Naive thymus-derived CD4-positive, alpha-beta T cell (primary cell): ENCODE measurements around the gene NUP188. TPM values are rescaled to one million over a fixed set of nuclear protein-coding genes. Genes with fewer than 3 reads are reported as not detected.

Source experiments
- ATAC-seq: fragments of 150-1000 bp; cut with Tn5 transposase; 2 replicates; pipeline ENCODE4 v1.10.0; 2021; ENCODE audit warnings: mild to moderate bottlenecking, moderate library complexity
- CTCF ChIA-PET: fragments of 350-600 bp; sonication (Branson Sonifier 250); formaldehyde crosslinking; loops from one replicate; lab custom pipeline; 2021; ENCODE audit warnings: antibody characterized with exemption; lab: Charles Lee
- POLR2A ChIA-PET: fragments of 350-600 bp; sonication (Branson Sonifier 250); formaldehyde crosslinking; loops from one replicate; lab custom pipeline; 2021; ENCODE audit warnings: antibody characterized with exemption, inconsistent platforms; lab: Charles Lee
- DNase-seq, 9 donors: peaks; one replicate each; pipeline versions ENCODE4 v3.0.0 to v3.0.0-alpha.2; 2020 to 2022; ENCODE audit warnings: mixed read lengths in 1 of 9
- H3K27ac ChIP-seq: one replicate; pipeline ENCODE4 v1.7.0; 2013; ENCODE audit warnings: mild to moderate bottlenecking, low read depth, low read length, moderate library complexity
- H3K27me3 ChIP-seq, 2 donors: one replicate each; pipeline ENCODE4 v1.7.0; 2013; ENCODE audit warnings: low read length in 2 of 2, mild to moderate bottlenecking in 2 of 2, moderate library complexity in 2 of 2; ENCODE audit not compliant: control insufficient read depth in 2 of 2, insufficient read depth in 2 of 2
- H3K36me3 ChIP-seq, 3 experiments: 1 replicate in 2 of 3; 2 replicates in 1 of 3; pipeline ENCODE4 v1.7.0; 2013; ENCODE audit warnings: low read length in 3 of 3, mild to moderate bottlenecking in 3 of 3, moderate library complexity in 1 of 3; ENCODE audit not compliant: insufficient read depth in 3 of 3, control insufficient read depth in 2 of 3
- H3K4me1 ChIP-seq, 2 donors: one replicate each; pipeline ENCODE4 v1.7.0; 2013; ENCODE audit warnings: low read length in 2 of 2, mild to moderate bottlenecking in 2 of 2, moderate library complexity in 1 of 2; ENCODE audit not compliant: control insufficient read depth in 2 of 2, insufficient read depth in 2 of 2
- H3K4me3 ChIP-seq: 2 replicates; pipeline ENCODE4 v1.7.0; 2013; ENCODE audit warnings: mild to moderate bottlenecking, low read length
- H3K9me3 ChIP-seq, 3 experiments: 1 replicate in 2 of 3; 2 replicates in 1 of 3; pipeline ENCODE4 v1.7.0; 2013; ENCODE audit warnings: low read length in 3 of 3; ENCODE audit not compliant: control insufficient read depth in 2 of 3
- H3K27ac Mint-ChIP-seq, 9 donors: one replicate each; pipeline ENCODE4 v1.8.0; 2020 to 2022; ENCODE audit warnings: mixed read lengths in 9 of 9, mild to moderate bottlenecking in 8 of 9, moderate library complexity in 5 of 9, inconsistent platforms in 2 of 9
- H3K27me3 Mint-ChIP-seq, 5 donors: one replicate each; pipeline ENCODE4 v1.8.0; 2021 to 2022; ENCODE audit warnings: mixed read lengths in 5 of 5, mild to moderate bottlenecking in 1 of 5
- H3K36me3 Mint-ChIP-seq, 5 donors: one replicate each; pipeline ENCODE4 v1.8.0; 2020 to 2022; ENCODE audit warnings: mixed read lengths in 5 of 5, mild to moderate bottlenecking in 3 of 5, inconsistent platforms in 1 of 5
- H3K4me1 Mint-ChIP-seq, 7 donors: one replicate each; pipeline ENCODE4 v1.8.0; 2020 to 2022; ENCODE audit warnings: mixed read lengths in 7 of 7, mild to moderate bottlenecking in 3 of 7, inconsistent platforms in 1 of 7
- H3K4me3 Mint-ChIP-seq, 10 donors: one replicate each; pipeline ENCODE4 v1.8.0; 2020 to 2022; ENCODE audit warnings: mild to moderate bottlenecking in 10 of 10, mixed read lengths in 10 of 10, moderate library complexity in 6 of 10, inconsistent platforms in 2 of 10
- H3K9me3 Mint-ChIP-seq, 11 donors: one replicate each; pipeline ENCODE4 v1.8.0; 2020 to 2022; ENCODE audit warnings: mixed read lengths in 11 of 11, mild to moderate bottlenecking in 4 of 11, inconsistent platforms in 1 of 11, moderate library complexity in 1 of 11
- intact Hi-C, 2 donors: fragments of 100-400 bp; cut with micrococcal nuclease; formaldehyde crosslinking; loops; one replicate each; pipeline ENCODE4 v1.15.1; 2023
- polyA plus RNA-seq, 2 donors: library from polyadenylated mRNA; unstranded; fragments of 300-500 nt; fragmentation: Illumina TruSeq; gene quantifications; one replicate each; pipeline ENCODE4 v1.2.3, GENCODE V29; 2021
- total RNA-seq, 6 experiments: library from RNA in 5 of 6; stranded (reverse) in 5 of 6; gene quantifications; 1 replicate in 5 of 6; 2 replicates in 1 of 6; pipeline ENCODE4 v1.2.3 and lab custom pipeline; 2021 to 2026

The NUP188 gene
- total and polyA plus RNA-seq, 7 experiments from 2014 or later = 24.8 to 98.7 (median 62.1) TPM

DNA sequence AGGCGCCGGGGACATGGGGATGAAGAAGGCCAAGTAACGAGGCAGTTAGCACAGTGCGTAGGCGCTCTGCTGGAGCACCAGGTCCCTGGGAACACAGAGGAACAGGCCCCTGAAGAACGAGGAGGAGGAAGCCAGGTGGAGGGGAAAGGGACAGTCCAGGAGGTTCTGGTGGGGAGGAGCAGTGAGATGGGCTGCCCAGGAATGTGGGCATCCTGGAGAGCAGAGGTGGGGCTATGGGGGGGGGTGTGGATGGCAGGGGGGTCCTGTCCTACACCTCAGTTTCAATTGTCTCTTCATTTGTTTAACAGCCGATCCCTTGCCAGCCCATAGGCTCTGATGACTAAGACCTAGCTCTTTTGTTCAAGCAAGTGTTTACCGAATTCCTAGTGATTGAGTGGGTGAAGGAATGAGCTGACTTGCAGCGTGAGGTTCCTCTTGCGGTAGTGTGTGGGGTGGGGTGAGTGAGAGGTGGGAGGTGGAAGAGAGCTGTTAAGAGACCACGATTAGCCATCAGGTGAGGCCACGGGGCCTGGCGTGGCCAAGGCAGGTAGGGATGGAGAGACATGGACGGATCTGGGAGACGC, 35.1 kb upstream of the NUP188 start:
- Histone ChIP-seq H3K9me3 (no peaks in the 10 kb centered on the region), H3K27me3 (no peaks in the 10 kb centered on the region), H3K4me3 (no peak overlapping the region), H3K36me3 (peaks cover 10 to 61% (median 29%) of the 10 kb centered on the region in 3 experiments), H3K27ac (peak overlapping the region; percentile 10), H3K4me1 (peaks cover 5 to 42% of the 10 kb centered on the region in 2 donors)
- no peak for ATAC-seq
- no peaks in the 10 kb centered on the region for H3K27me3 Mint-ChIP-seq
- H3K4me1 Mint-ChIP-seq = peaks cover 32 to 60% (median 45%) of the 10 kb centered on the region in 7 donors
- peaks cover 13 to 40% (median 23%) of the 10 kb centered on the region in 5 donors for H3K36me3 Mint-ChIP-seq
- H3K27ac Mint-ChIP-seq = peak overlapping the region; percentile 71 to 92 (median 82)
- DNase-seq = peak in 1 of 9 donors; percentile 50
- CTCF ChIA-PET = no interaction called here
- H3K4me3 Mint-ChIP-seq = peak overlapping the region; percentile 3 to 80 (median 28)
- no peaks in the 10 kb centered on the region for H3K9me3 Mint-ChIP-seq
- intact Hi-C loops = no loop called here
- POLR2A ChIA-PET = interaction anchor here (2.0 kb wide), 1 partner anchor 10 kb away, joined by 7 read pairs; no protein-coding TSS in a partner anchor

DNA sequence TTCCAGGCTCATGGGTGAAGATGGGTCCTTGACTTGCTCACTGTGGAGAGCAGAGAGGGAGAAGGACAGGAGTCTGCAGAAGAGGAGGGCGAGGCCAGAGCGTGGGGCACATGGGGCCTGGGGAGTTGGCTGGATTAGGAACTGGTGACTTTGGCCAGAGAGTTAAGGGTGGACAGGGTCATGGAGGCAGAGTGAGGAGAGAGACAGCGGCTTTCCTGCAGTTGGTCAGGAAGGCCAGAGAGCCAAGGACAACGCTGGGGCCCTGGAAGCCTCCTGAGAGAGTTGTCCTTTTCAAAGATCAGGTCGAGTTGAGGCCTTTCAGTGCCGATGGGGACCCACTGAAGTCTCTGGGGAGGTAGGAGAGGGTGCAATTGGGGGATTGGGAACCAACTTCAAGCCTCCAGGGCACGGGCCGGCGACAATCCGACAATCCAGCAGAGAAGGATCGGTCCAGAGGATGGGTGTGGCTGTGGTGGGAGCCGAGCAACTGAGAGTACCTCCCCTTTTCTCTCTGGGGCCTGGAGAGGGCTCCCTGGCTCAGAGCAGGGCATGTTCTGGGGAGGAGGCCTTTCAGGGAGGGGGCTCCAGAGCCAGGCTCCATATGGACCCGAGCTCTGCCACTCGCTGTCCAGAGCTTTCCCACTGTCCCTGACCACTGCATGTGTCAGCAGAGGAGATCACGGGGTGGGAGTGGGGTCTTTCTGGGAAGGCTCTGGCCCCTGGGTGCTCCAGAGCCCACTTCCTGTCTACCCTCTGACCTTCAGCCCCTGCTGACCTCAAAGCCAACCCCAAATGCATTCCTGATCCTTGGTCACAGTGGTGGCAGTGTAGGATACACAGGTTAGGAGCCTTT, 34.2 kb upstream of the NUP188 start:
- H3K27me3 ChIP-seq = no peaks in the 10 kb centered on the region
- H3K27ac ChIP-seq = peak overlapping the region; percentile 12
- Mint-ChIP-seq H3K36me3 (peaks cover 10 to 35% (median 21%) of the 10 kb centered on the region in 5 donors), H3K4me3 (peak overlapping the region in 8 of 10 donors; percentile 8 to 80 (median 33)), H3K4me1 (peaks cover 30 to 58% (median 48%) of the 10 kb centered on the region in 7 donors), H3K27me3 (no peaks in the 10 kb centered on the region), H3K27ac (peak overlapping the region; percentile 57 to 92 (median 82)), H3K9me3 (no peaks in the 10 kb centered on the region)
- H3K9me3 ChIP-seq = no peaks in the 10 kb centered on the region
- DNase-seq (no peak), ATAC-seq (no peak)
- peaks cover 1 to 42% of the 10 kb centered on the region in 2 donors for H3K4me1 ChIP-seq
- H3K36me3 ChIP-seq = peaks cover 2 to 61% (median 26%) of the 10 kb centered on the region in 3 experiments
- no peak overlapping the region for H3K4me3 ChIP-seq
- ChIA-PET CTCF (no interaction called here), POLR2A (interaction anchor here (2.0 kb wide), 1 partner anchor 11 kb away, joined by 7 read pairs; no protein-coding TSS in a partner anchor)
- intact Hi-C loops = no loop called here

DNA sequence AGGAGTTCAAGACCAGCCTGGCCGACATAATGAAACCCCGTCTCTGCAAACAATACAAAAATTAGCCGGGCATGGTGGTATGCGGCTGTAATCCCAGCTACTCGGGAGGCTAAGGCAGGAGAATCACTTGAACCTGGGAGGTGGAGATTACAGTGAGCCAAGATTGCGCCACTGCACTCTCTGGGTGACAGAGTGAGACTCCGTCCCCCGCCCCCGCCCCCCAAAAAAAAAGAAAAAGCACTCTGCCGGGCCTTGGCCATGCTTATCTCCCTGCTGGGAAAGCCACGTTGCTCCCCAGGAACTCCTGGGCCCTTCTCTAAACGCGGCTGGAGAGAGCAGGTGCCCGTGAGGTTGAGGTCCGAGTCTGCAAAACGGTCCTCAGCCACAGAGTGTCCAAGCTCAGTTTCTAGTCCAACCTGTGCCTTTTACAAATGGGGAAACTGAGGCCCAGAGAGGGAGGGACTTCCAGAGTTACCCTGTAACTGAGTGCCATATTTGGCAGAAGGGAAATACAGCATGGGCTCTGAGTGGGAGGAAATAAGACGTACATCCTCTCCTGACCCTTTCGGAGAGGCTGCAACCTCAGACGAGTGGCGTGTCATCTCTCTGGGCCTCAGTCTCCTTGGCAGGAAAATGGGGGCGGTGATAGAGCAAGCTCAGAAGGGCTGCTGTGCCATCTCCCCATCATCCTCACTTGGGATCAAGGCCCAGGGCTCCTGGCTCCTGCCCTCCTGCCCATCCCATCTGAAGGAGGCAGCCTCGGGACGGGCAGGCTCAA, 33.3 kb upstream of the NUP188 start:
- peaks cover 0 to 42% of the 10 kb centered on the region in 2 donors for H3K4me1 ChIP-seq

DNA sequence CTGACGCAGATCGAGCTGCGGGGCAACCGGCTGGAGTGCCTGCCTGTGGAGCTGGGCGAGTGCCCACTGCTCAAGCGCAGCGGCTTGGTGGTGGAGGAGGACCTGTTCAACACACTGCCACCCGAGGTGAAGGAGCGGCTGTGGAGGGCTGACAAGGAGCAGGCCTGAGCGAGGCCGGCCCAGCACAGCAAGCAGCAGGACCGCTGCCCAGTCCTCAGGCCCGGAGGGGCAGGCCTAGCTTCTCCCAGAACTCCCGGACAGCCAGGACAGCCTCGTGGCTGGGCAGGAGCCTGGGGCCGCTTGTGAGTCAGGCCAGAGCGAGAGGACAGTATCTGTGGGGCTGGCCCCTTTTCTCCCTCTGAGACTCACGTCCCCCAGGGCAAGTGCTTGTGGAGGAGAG, 31.3 kb upstream of the NUP188 start:
- Mint-ChIP-seq H3K36me3 (peaks cover 4 to 21% (median 18%) of the 10 kb centered on the region in 5 donors), H3K4me1 (peaks cover 22 to 40% (median 37%) of the 10 kb centered on the region in 7 donors), H3K27me3 (no peaks in the 10 kb centered on the region), H3K27ac (peak overlapping the region in 1 of 9 donors; percentile 55), H3K9me3 (no peaks in the 10 kb centered on the region), H3K4me3 (no peak overlapping the region)
- peaks cover 0 to 37% (median 16%) of the 10 kb centered on the region in 3 experiments for H3K36me3 ChIP-seq
- DNase-seq (no peak), ATAC-seq (no peak)
- no peak overlapping the region for H3K4me3 ChIP-seq
- ChIA-PET POLR2A (interaction anchor here (0.8 to 1.0 kb wide), 2 partner anchors 11 to 14 kb away, joined by 3 to 4 read pairs; no protein-coding TSS in a partner anchor), CTCF (no interaction called here)
- H3K27me3 ChIP-seq = no peaks in the 10 kb centered on the region
- no peak overlapping the region for H3K27ac ChIP-seq
- H3K4me1 ChIP-seq = peaks cover 0 to 36% of the 10 kb centered on the region in 2 donors
- intact Hi-C loops = no loop called here
- no peaks in the 10 kb centered on the region for H3K9me3 ChIP-seq

More for the DNA sequence above, 33.3 kb upstream of the NUP188 start:
- Histone ChIP-seq H3K27me3 (no peaks in the 10 kb centered on the region), H3K9me3 (no peaks in the 10 kb centered on the region), H3K27ac (no peak overlapping the region), H3K4me3 (no peak overlapping the region), H3K36me3 (peaks cover 0 to 55% (median 16%) of the 10 kb centered on the region in 3 experiments)
- H3K4me3 Mint-ChIP-seq = no peak overlapping the region
- H3K27ac Mint-ChIP-seq = peak overlapping the region in 2 of 9 donors; percentile 22 to 48
- peaks cover 30 to 51% (median 46%) of the 10 kb centered on the region in 7 donors for H3K4me1 Mint-ChIP-seq
- intact Hi-C loops = no loop called here
- H3K36me3 Mint-ChIP-seq = peaks cover 6 to 29% (median 18%) of the 10 kb centered on the region in 5 donors
- POLR2A ChIA-PET = interaction anchor here (0.6 kb wide), 1 partner anchor 1026 kb away, joined by 3 read pairs; no protein-coding TSS in a partner anchor
- no peaks in the 10 kb centered on the region for H3K27me3 Mint-ChIP-seq
- ATAC-seq (no peak), DNase-seq (no peak)
- no peaks in the 10 kb centered on the region for H3K9me3 Mint-ChIP-seq
- CTCF ChIA-PET = no interaction called here

DNA sequence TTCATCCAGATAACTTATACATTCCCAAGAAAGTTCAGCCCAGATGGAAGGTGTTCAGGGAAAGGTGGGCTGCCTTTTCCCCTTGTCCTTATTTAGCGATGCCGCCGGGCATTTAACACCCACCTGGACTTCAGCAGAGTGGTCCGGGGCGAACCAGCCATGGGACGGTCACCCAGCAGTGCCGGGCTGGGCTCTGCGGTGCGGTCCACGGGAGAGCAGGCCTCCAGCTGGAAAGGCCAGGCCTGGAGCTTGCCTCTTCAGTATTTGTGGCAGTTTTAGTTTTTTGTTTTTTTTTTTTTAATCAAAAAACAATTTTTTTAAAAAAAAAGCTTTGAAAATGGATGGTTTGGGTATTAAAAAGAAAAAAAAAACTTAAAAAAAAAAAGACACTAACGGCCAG, 30.8 kb upstream of the NUP188 start:
- no peak for ATAC-seq
- POLR2A ChIA-PET = interaction anchor here (0.8 to 1.0 kb wide), 2 partner anchors 11 to 14 kb away, joined by 3 to 4 read pairs; no protein-coding TSS in a partner anchor

More for the DNA sequence above, 30.8 kb upstream of the NUP188 start:
- Histone ChIP-seq H3K4me3 (no peak overlapping the region), H3K4me1 (peaks cover 0 to 32% of the 10 kb centered on the region in 2 donors), H3K36me3 (peaks cover 0 to 37% (median 16%) of the 10 kb centered on the region in 3 experiments), H3K27ac (no peak overlapping the region), H3K27me3 (no peaks in the 10 kb centered on the region), H3K9me3 (no peaks in the 10 kb centered on the region)
- H3K36me3 Mint-ChIP-seq = peaks cover 4 to 21% (median 18%) of the 10 kb centered on the region in 5 donors
- no peak overlapping the region for H3K4me3 Mint-ChIP-seq
- DNase-seq = no peak
- H3K27ac Mint-ChIP-seq = peak overlapping the region in 4 of 9 donors; percentile 9 to 59 (median 29)
- no peaks in the 10 kb centered on the region for H3K9me3 Mint-ChIP-seq
- no peaks in the 10 kb centered on the region for H3K27me3 Mint-ChIP-seq
- H3K4me1 Mint-ChIP-seq = peaks cover 20 to 39% (median 33%) of the 10 kb centered on the region in 7 donors
- intact Hi-C loops = no loop called here
- CTCF ChIA-PET = no interaction called here
